K562 (cell line): ENCODE results near the gene POLR3GL. TPM values are rescaled to one million over a fixed set of nuclear protein-coding genes. Genes with fewer than 3 reads are reported as not detected.
A peak's percentile ranks its signal among the peaks of the same experiment; 100 is the strongest.

Source experiments
- CBX1 ChIP-seq: sonication (generic); IDR thresholded peaks from 2 replicates; pipeline ENCODE4 v1.6.1; 2016; ENCODE audit warnings: antibody characterized with exemption, low read depth, mild to moderate bottlenecking
- CC2D1A ChIP-seq: fragments of 450-650 bp; IDR thresholded peaks from 2 replicates; pipeline ENCODE4 v1.6.1; 2017; ENCODE audit warnings: mild to moderate bottlenecking
- KDM4B ChIP-seq, 2 experiments: fragments of 450-650 bp in 1 of 2; sonication (generic) in 1 of 2; IDR thresholded peaks; 2 replicates each; pipeline ENCODE4 v1.6.1; 2016 to 2017; ENCODE audit warnings: borderline replicate concordance in 2 of 2, antibody characterized with exemption in 1 of 2, low read depth in 1 of 2, mild to moderate bottlenecking in 1 of 2
- KLF13 ChIP-seq: fragments of 450-650 bp; IDR thresholded peaks from 2 replicates; pipeline ENCODE4 v1.6.1; 2016; ENCODE audit warnings: missing genetic modification characterization, low read depth, mild to moderate bottlenecking, missing compliant biosample characterization, moderate library complexity, borderline replicate concordance
- NCOR1 ChIP-seq: fragments of 450-650 bp; IDR thresholded peaks from 2 replicates; pipeline ENCODE4 v1.6.1; 2016; ENCODE audit warnings: mild to moderate bottlenecking, moderate library complexity
- NFATC3 ChIP-seq: fragments of 450-650 bp; IDR thresholded peaks from 2 replicates; pipeline ENCODE4 v1.6.1; 2017; ENCODE audit warnings: mild to moderate bottlenecking
- NFE2 ChIP-seq: IDR thresholded peaks from 2 replicates; pipeline ENCODE4 v1.6.1; 2014; ENCODE audit warnings: antibody characterized with exemption, low read depth
- NFIC ChIP-seq: fragments of 450-650 bp; IDR thresholded peaks from 2 replicates; pipeline ENCODE4 v1.6.1; 2017; ENCODE audit warnings: mild to moderate bottlenecking, inconsistent platforms
- NONO ChIP-seq, 2 experiments: fragments of 200-400 bp in 1 of 2; fragments of 450-650 bp in 1 of 2; formaldehyde crosslinking in 1 of 2; IDR thresholded peaks; 2 replicates each; pipeline ENCODE4 v1.6.1; 2017; ENCODE audit warnings: low read depth in 2 of 2, mild to moderate bottlenecking in 2 of 2, moderate library complexity in 2 of 2, low read length in 1 of 2
- PTBP1 ChIP-seq: fragments of 200-400 bp; formaldehyde crosslinking; IDR thresholded peaks from 2 replicates; pipeline ENCODE4 v1.6.1; 2017; ENCODE audit warnings: low read depth, low read length
- RBM14 ChIP-seq: fragments of 200-400 bp; formaldehyde crosslinking; IDR thresholded peaks from 2 replicates; pipeline ENCODE4 v1.6.1; 2018; ENCODE audit warnings: low read depth, mild to moderate bottlenecking, low read length, moderate library complexity, borderline replicate concordance; ENCODE audit not compliant: insufficient read depth
- SOX6 ChIP-seq: fragments of 450-650 bp; IDR thresholded peaks from 2 replicates; pipeline ENCODE4 v1.6.1; 2014; ENCODE audit warnings: mild to moderate bottlenecking
- WHSC1 ChIP-seq: IDR thresholded peaks from one replicate; pipeline ENCODE4 v1.6.1; 2012; ENCODE audit warnings: low read length, control low read depth, inconsistent platforms
- polyA plus RNA-seq, 8 experiments: library from polyadenylated mRNA; depleted of rRNA in 4 of 8; stranded (reverse) in 5 of 8; unstranded in 3 of 8; fragments of >200 nt; fragmentation: Nextera tagmentation in 2 of 8; fragmentation: Illumina TruSeq in 1 of 8; extraction: Ambion mirVana in 2 of 8; extraction: Trizol in 1 of 8; gene quantifications; 2 replicates each; pipeline versions ENCODE4 v1.2.1 to v1.2.3, GENCODE V29; 2011 to 2014; ENCODE audit warnings: inconsistent platforms in 1 of 8, missing spikeins in 1 of 8
- total RNA-seq, 7 experiments: library from RNA; depleted of rRNA in 6 of 7; stranded (reverse); fragments of >200 nt in 6 of 7; fragmentation: Illumina TruSeq in 2 of 7; extraction: Trizol in 2 of 7; gene quantifications; 2 replicates each; pipeline versions ENCODE4 v1.2.1 to v1.2.3, GENCODE V29; 2011 to 2021; ENCODE audit warnings: low replicate concordance in 1 of 7
- TF ChIP-seq, protein P1 (sequence below): sonication (generic); formaldehyde crosslinking; IDR thresholded peaks from 2 replicates; pipeline ENCODE4 v1.4.0; 2020; ENCODE audit warnings: mild to moderate bottlenecking, missing genetic modification reagents
- TF ChIP-seq, protein P2 (sequence below): IDR thresholded peaks from 2 replicates; pipeline ENCODE4 v1.6.1; 2014; ENCODE audit warnings: antibody characterized with exemption
- TF ChIP-seq, protein P3 (sequence below): fragments of 250-450 bp; sonication (Bioruptor Pico); IDR thresholded peaks from 2 replicates; pipeline ENCODE4 v1.4.0; 2020
- TF ChIP-seq, protein P4 (sequence below): fragments of 450-650 bp; IDR thresholded peaks from 2 replicates; pipeline ENCODE4 v1.6.1; 2016; ENCODE audit warnings: missing biosample characterization, missing genetic modification characterization
- TF ChIP-seq, protein P5 (sequence below): fragments of 200-400 bp; formaldehyde crosslinking; IDR thresholded peaks from 2 replicates; pipeline ENCODE4 v1.6.1; 2017; ENCODE audit warnings: mild to moderate bottlenecking, low read depth, low read length, moderate library complexity
- TF ChIP-seq, protein P6 (sequence below): sonication (generic); formaldehyde crosslinking; IDR thresholded peaks from 2 replicates; pipeline ENCODE4 v1.5.0; 2020; ENCODE audit warnings: missing genetic modification reagents

The POLR3GL gene
- total and polyA plus RNA-seq, 9 of the 15 experiments (the other 6 are each of a cell fraction or from before 2014, with no cell fraction given) = 14.6 to 48.4 (median 38.2) TPM

DNA sequence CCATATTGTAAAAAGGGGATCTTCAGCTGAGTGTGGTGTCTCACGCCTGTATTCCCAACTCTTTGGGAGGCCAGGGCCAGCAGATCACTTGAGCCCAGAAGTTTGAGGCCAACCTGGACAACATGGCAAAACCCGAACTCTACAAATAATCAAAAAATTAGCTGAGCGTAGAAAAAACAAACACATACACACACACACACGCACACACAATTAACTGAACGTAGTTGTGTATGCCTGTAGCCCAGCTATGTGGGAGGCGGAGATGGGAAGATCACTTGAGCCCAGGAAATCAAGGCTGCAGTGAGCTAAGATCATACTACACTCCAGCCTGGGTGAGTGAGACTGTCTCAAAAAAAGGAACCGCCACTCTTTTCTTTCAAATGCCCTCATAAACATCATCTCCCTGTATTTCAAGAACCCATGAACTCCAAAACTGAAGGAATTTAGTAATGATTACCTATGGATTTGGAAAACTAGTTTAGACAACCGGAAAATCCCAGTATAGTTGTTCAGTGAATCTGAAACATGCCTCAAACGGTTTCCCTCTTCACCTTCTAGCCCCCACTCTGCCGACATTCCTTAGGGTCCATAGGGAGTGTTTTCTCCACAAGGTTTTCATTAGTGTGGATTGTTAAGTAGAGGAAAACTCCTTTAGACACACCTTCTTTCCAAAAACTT is 27.4 kb downstream of the POLR3GL start (continued):
- TF ChIP-seq, protein P1, sequence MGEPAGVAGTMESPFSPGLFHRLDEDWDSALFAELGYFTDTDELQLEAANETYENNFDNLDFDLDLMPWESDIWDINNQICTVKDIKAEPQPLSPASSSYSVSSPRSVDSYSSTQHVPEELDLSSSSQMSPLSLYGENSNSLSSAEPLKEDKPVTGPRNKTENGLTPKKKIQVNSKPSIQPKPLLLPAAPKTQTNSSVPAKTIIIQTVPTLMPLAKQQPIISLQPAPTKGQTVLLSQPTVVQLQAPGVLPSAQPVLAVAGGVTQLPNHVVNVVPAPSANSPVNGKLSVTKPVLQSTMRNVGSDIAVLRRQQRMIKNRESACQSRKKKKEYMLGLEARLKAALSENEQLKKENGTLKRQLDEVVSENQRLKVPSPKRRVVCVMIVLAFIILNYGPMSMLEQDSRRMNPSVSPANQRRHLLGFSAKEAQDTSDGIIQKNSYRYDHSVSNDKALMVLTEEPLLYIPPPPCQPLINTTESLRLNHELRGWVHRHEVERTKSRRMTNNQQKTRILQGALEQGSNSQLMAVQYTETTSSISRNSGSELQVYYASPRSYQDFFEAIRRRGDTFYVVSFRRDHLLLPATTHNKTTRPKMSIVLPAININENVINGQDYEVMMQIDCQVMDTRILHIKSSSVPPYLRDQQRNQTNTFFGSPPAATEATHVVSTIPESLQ (CRISPR knock-in tag) = 0 out of 2 replicates have a peak, but pooled peaks have one; percentile 40
- TF ChIP-seq SOX6 (peak; percentile 8; the same call in 1 of the 2 replicates), NFIC (peak; percentile 36; the same call in 1 of the 2 replicates), KLF13 (tag) (no peak), NFE2 (no peak), PTBP1 (no peak), RBM14 (no peak), CBX1 (peak; percentile 51; the same call in 1 of the 2 replicates), NFATC3 (peak; percentile 72), NCOR1 (peak; percentile 75), KDM4B (IDR thresholded peaks at IDR 0.05; ENCODE audit: borderline replicate concordance in 2 of 2, low read depth in 1 of 2) (no peak), WHSC1 (no peak), NONO (IDR thresholded peaks at IDR 0.05; ENCODE audit: low read depth in 2 of 2, low read length in 1 of 2) (peak in 1 of 2 experiments; percentile 5; a peak in 1 of 4 replicates), CC2D1A (no peak)
- TF ChIP-seq, protein P2, sequence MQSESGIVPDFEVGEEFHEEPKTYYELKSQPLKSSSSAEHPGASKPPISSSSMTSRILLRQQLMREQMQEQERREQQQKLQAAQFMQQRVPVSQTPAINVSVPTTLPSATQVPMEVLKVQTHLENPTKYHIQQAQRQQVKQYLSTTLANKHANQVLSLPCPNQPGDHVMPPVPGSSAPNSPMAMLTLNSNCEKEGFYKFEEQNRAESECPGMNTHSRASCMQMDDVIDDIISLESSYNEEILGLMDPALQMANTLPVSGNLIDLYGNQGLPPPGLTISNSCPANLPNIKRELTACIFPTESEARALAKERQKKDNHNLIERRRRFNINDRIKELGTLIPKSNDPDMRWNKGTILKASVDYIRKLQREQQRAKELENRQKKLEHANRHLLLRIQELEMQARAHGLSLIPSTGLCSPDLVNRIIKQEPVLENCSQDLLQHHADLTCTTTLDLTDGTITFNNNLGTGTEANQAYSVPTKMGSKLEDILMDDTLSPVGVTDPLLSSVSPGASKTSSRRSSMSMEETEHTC = no peak
- TF ChIP-seq, protein P3, sequence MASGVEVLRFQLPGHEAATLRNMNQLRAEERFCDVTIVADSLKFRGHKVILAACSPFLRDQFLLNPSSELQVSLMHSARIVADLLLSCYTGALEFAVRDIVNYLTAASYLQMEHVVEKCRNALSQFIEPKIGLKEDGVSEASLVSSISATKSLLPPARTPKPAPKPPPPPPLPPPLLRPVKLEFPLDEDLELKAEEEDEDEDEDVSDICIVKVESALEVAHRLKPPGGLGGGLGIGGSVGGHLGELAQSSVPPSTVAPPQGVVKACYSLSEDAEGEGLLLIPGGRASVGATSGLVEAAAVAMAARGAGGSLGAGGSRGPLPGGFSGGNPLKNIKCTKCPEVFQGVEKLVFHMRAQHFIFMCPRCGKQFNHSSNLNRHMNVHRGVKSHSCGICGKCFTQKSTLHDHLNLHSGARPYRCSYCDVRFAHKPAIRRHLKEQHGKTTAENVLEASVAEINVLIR (CRISPR knock-in tag) = peak; percentile 28; the same call in 1 of the 2 replicates
- TF ChIP-seq, protein P4, sequence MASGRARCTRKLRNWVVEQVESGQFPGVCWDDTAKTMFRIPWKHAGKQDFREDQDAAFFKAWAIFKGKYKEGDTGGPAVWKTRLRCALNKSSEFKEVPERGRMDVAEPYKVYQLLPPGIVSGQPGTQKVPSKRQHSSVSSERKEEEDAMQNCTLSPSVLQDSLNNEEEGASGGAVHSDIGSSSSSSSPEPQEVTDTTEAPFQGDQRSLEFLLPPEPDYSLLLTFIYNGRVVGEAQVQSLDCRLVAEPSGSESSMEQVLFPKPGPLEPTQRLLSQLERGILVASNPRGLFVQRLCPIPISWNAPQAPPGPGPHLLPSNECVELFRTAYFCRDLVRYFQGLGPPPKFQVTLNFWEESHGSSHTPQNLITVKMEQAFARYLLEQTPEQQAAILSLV (tag) = no peak
- TF ChIP-seq, protein P5, sequence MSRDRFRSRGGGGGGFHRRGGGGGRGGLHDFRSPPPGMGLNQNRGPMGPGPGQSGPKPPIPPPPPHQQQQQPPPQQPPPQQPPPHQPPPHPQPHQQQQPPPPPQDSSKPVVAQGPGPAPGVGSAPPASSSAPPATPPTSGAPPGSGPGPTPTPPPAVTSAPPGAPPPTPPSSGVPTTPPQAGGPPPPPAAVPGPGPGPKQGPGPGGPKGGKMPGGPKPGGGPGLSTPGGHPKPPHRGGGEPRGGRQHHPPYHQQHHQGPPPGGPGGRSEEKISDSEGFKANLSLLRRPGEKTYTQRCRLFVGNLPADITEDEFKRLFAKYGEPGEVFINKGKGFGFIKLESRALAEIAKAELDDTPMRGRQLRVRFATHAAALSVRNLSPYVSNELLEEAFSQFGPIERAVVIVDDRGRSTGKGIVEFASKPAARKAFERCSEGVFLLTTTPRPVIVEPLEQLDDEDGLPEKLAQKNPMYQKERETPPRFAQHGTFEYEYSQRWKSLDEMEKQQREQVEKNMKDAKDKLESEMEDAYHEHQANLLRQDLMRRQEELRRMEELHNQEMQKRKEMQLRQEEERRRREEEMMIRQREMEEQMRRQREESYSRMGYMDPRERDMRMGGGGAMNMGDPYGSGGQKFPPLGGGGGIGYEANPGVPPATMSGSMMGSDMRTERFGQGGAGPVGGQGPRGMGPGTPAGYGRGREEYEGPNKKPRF = no peak
- TF ChIP-seq, protein P6, sequence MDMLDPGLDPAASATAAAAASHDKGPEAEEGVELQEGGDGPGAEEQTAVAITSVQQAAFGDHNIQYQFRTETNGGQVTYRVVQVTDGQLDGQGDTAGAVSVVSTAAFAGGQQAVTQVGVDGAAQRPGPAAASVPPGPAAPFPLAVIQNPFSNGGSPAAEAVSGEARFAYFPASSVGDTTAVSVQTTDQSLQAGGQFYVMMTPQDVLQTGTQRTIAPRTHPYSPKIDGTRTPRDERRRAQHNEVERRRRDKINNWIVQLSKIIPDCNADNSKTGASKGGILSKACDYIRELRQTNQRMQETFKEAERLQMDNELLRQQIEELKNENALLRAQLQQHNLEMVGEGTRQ (CRISPR knock-in tag) = no peak
